Activated T-cell treated with anti-CD3 and anti-CD28 coated beads, Interleukin-2, amount 50 U/mL, for 24 hours (primary cell): ENCODE measurements around the gene ZNF823.

Source experiments
- DNase-seq: peaks from one replicate; pipeline ENCODE4 v3.0.0-alpha.2; 2020
- H3K27ac Mint-ChIP-seq: 2 replicates; pipeline ENCODE4 v1.8.0; 2020; ENCODE audit warnings: mild to moderate bottlenecking, mixed read lengths
- H3K27me3 Mint-ChIP-seq: 2 replicates; pipeline ENCODE4 v1.8.0; 2020; ENCODE audit warnings: mixed read lengths
- H3K36me3 Mint-ChIP-seq: 2 replicates; pipeline ENCODE4 v1.8.0; 2020; ENCODE audit warnings: low read depth, mixed read lengths
- H3K4me1 Mint-ChIP-seq: 2 replicates; pipeline ENCODE4 v1.8.0; 2020; ENCODE audit warnings: low read depth, mixed read lengths
- H3K4me3 Mint-ChIP-seq: 2 replicates; pipeline ENCODE4 v1.8.0; 2020; ENCODE audit warnings: mild to moderate bottlenecking, moderate library complexity, mixed read lengths
- H3K9me3 Mint-ChIP-seq: 2 replicates; pipeline ENCODE4 v1.8.0; 2020; ENCODE audit warnings: mixed read lengths

Gene ZNF823

DNA sequence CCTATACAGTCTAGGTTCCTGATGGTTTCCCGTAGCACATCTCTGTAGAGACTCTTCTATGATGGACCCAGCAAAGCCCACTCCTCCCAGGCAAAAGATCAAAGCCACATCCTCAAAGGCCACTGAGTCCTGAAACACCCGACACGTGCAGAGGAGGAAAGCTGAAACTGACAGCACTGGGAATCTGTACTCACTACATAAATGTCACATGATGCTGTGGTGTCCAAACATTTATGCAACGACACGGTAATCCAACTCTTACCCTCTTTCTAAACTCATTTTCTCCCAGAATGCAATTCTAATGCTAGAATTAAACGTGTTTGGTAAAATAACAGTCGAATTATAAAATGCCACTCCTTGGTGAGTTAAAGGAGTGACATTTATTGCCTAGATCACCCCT lies 21.1 kb upstream of the ZNF823 start:
- no peak overlapping the region for H3K4me3 Mint-ChIP-seq
- no peak for DNase-seq
- no peaks in the 10 kb centered on the region for H3K4me1 Mint-ChIP-seq
- peaks cover 25% of the 10 kb centered on the region for H3K27me3 Mint-ChIP-seq
- H3K27ac Mint-ChIP-seq = no peak overlapping the region
- peaks cover 3% of the 10 kb centered on the region for H3K36me3 Mint-ChIP-seq
- H3K9me3 Mint-ChIP-seq = peaks cover 39% of the 10 kb centered on the region

DNA sequence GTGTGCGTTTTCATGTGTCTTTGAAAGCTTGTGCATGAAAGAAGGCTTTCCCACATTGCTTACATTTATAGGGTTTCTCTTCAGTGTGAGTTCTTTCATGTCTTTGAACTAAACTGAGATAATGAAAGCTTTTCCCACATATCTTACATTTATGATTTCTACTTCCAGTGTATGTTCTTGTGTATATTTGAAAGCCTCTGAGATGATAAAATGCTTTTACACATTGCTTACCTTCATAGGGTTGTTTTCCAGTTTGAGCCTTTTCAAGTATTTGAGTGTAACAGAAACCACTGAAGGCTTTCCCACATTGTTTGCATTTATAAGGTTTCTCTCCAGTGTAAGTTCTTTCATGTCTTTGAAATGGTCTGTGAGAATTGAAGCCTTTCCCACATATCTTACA lies 18.2 kb upstream of the ZNF823 start:
- H3K9me3 Mint-ChIP-seq = peaks cover 42% of the 10 kb centered on the region
- H3K4me3 Mint-ChIP-seq = no peak overlapping the region
- H3K27ac Mint-ChIP-seq = no peak overlapping the region
- H3K27me3 Mint-ChIP-seq = peaks cover 29% of the 10 kb centered on the region
- no peak for DNase-seq
- peaks cover 3% of the 10 kb centered on the region for H3K36me3 Mint-ChIP-seq
- H3K4me1 Mint-ChIP-seq = no peaks in the 10 kb centered on the region

DNA sequence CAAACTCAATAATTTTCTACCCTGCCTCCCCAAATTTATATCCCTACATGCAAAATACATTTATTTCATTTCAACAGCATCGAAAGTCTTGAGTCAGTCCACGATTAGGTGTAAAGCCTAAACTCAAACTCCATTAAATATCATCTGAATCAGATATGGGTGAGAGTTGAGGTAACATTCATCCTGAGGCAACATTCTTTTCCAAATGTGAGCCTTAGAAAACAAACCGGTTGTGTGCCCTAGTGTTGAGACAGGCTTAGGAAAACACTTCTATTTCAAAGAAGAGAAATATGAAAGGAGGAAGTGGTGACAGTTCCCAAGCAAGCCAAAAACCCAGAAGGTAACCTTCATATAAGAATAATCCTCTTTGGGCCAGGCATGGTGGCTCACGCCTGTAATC lies 15.9 kb upstream of the ZNF823 start:
- Mint-ChIP-seq H3K27me3 (peaks cover 23% of the 10 kb centered on the region), H3K4me1 (no peaks in the 10 kb centered on the region), H3K36me3 (peaks cover 5% of the 10 kb centered on the region), H3K27ac (no peak overlapping the region), H3K9me3 (peaks cover 47% of the 10 kb centered on the region), H3K4me3 (no peak overlapping the region)
- no peak for DNase-seq

GRCh38 chr19:11752244-11752736 lies 13.5 kb upstream of the ZNF823 start:
- peaks cover 28% of the 10 kb centered on the region for H3K27me3 Mint-ChIP-seq
- DNase-seq = no peak
- peaks cover 10% of the 10 kb centered on the region for H3K36me3 Mint-ChIP-seq
- H3K27ac Mint-ChIP-seq = no peak overlapping the region
- peaks cover 54% of the 10 kb centered on the region for H3K9me3 Mint-ChIP-seq
- H3K4me3 Mint-ChIP-seq = no peak overlapping the region
- no peaks in the 10 kb centered on the region for H3K4me1 Mint-ChIP-seq

DNA sequence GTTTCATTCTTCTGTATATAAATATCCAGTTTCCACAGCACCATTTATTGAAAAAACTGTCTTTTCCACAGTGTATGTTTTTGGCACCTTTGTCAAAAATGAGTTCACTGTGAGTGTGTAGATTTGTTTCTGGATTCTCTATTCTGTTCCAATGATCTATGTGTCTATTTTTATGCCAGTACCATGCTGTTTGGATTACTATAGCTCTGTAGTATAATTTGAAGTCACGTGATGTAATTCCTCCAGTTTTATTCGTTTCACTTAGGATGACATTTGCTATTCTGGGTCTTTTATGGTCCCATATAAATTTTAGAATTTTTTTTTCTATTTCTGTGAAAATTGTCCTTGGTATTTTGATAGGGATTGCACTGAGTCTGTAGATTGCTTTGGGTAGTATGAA lies 11.0 kb upstream of the ZNF823 start:
- peaks cover 9% of the 10 kb centered on the region for H3K36me3 Mint-ChIP-seq
- peaks cover 42% of the 10 kb centered on the region for H3K9me3 Mint-ChIP-seq
- no peaks in the 10 kb centered on the region for H3K4me1 Mint-ChIP-seq
- H3K27me3 Mint-ChIP-seq = peaks cover 23% of the 10 kb centered on the region
- no peak for DNase-seq
- no peak overlapping the region for H3K27ac Mint-ChIP-seq
- H3K4me3 Mint-ChIP-seq = no peak overlapping the region

DNA sequence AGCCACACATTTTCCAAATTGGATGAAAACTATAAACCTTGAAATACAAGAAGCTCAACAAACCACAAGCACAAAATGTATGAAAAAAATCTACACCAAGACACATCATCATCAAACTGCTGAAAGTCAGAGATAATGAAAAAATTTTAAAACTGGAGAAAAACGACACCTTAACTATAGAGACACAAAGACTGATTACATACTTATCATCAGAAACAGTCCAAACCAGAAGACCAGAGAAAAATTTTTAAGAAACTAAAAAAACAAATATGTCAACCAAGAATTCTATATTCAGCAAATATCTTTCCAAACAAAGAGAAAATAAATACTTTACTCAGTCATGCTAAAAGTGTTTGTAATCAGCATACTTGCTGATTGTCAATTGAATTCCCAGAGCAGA lies 8.5 kb upstream of the ZNF823 start:
- Mint-ChIP-seq H3K4me3 (no peak overlapping the region), H3K9me3 (peaks cover 37% of the 10 kb centered on the region), H3K36me3 (peaks cover 9% of the 10 kb centered on the region), H3K4me1 (no peaks in the 10 kb centered on the region), H3K27me3 (peaks cover 7% of the 10 kb centered on the region), H3K27ac (no peak overlapping the region)
- DNase-seq = no peak

DNA sequence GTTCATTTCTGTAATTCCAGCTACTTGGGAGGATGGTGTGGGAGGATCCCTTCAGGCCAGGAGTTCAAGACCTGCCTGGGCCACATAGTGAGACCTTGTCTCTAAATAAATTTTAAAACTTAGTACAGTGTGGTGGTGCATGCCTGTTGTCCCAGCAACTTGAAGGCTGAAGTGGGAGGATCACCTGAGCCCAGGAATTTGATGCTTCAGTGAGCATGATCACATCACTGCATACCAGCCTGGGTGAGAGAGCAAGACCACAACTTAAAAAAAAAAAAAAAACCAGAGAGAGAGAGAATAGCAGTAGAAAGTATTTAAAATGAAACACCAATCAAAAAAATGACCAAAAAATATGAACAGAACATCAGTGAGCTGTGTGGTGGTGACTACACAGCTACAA lies 7.1 kb upstream of the ZNF823 start:
- Mint-ChIP-seq H3K4me1 (no peaks in the 10 kb centered on the region), H3K36me3 (peaks cover 7% of the 10 kb centered on the region), H3K4me3 (no peak overlapping the region), H3K9me3 (peaks cover 24% of the 10 kb centered on the region), H3K27ac (no peak overlapping the region), H3K27me3 (peaks cover 10% of the 10 kb centered on the region)
- no peak for DNase-seq

DNA sequence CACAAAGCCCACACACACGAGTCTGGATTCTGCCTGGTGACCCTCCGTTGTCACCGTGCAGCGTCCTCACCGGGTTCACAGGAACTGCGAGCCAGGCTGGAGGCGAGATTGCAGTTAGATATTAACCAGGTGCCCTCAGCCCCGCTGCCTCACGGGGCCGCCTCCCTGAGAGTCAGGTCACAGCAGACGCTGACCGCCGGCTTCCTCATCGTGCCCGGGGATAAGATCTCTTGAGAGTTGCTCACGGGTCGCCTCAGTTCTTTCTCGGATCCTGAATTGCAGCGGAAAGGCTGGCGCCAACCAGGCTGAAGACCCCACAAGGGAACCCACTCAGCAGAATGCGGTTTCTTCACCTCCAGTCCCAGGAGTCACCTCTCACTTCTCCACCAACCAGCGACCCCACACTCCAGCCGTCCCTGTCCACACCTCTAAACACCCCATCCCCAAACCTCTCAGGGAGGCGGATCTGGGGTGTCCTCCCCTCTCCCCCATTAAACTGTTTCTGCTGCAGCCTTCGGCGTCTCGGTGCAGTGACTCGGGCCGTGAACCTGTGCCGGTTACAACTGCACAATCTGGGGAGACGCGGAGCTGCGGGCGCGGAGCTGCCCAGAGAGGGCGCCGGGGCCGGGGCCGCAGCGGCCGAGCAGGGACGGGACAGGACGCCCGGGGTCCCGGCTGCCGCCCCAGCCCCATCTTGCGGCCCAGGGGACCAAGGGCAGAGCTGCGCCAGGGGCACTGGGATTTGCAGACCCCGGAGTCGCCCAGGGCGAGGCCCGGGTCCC lies 591 bp downstream of the ZNF823 start:
- H3K4me3 Mint-ChIP-seq = peak overlapping the region; percentile 97
- peaks cover 3% of the 10 kb centered on the region for H3K27me3 Mint-ChIP-seq
- peak overlapping the region; percentile 79 for H3K27ac Mint-ChIP-seq
- H3K9me3 Mint-ChIP-seq = no peaks in the 10 kb centered on the region
- H3K36me3 Mint-ChIP-seq = peaks cover 21% of the 10 kb centered on the region
- peak; percentile 51 for DNase-seq
- H3K4me1 Mint-ChIP-seq = peaks cover 27% of the 10 kb centered on the region

- Mint-ChIP-seq H3K27ac (no peak overlapping the region), H3K27me3 (no peaks in the 10 kb centered on the region), H3K4me1 (peaks cover 27% of the 10 kb centered on the region), H3K9me3 (no peaks in the 10 kb centered on the region), H3K4me3 (peak overlapping the region; percentile 97), H3K36me3 (peaks cover 24% of the 10 kb centered on the region)
- DNase-seq = no peak
Observed at GRCh38 chr19:11736696-11737095, 2.0 kb downstream of the ZNF823 start.

GRCh38 chr19:11735375-11735774 lies 3.4 kb downstream of the ZNF823 start:
- H3K9me3 Mint-ChIP-seq = peaks cover 3% of the 10 kb centered on the region
- H3K4me3 Mint-ChIP-seq = no peak overlapping the region
- peaks cover 35% of the 10 kb centered on the region for H3K36me3 Mint-ChIP-seq
- H3K27me3 Mint-ChIP-seq = no peaks in the 10 kb centered on the region
- no peak overlapping the region for H3K27ac Mint-ChIP-seq
- H3K4me1 Mint-ChIP-seq = peaks cover 27% of the 10 kb centered on the region
- DNase-seq = no peak

DNA sequence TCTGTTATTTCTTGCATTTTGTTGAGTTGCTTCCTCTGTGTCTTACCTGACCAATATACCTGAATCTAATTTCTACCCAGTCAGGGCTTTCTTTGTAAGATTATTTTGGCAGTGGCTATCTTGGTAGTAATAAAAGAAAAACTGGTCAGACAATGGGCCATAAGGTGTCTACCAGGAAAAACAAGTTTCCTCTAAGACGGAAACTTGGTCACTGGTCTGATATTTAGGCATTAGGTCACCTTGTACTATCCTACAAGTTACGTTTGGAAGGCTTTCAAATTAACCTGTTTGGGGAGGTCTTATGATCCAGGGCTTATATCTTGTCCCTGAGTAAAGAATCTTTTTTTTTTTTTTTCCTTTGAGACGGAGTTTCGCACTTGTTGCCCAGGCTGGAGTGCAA lies 9.2 kb downstream of the ZNF823 start:
- Mint-ChIP-seq H3K27ac (no peak overlapping the region), H3K4me1 (no peaks in the 10 kb centered on the region), H3K4me3 (no peak overlapping the region), H3K9me3 (peaks cover 23% of the 10 kb centered on the region), H3K27me3 (no peaks in the 10 kb centered on the region), H3K36me3 (peaks cover 68% of the 10 kb centered on the region)
- DNase-seq = no peak

DNA sequence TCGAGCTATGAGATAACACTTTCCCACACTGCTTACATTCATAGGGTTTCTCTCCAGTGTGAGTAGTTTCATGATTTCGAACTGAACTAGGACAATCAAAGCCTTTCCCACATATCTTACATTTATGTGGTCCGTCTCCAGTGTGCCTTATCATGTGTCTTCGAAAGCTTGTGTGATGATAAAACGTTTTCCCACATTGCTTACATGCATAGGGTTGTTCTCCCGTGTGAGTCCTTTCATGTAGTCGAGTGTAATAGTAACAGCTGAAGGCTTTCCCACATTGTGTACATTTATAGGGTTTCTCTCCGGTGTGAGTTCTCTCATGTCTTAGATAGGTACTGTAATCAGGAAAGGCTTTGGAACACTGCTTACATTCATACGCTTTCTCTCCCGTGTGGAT lies 16.3 kb downstream of the ZNF823 start:
- Mint-ChIP-seq H3K27me3 (no peaks in the 10 kb centered on the region), H3K9me3 (peaks cover 59% of the 10 kb centered on the region), H3K36me3 (peaks cover 79% of the 10 kb centered on the region), H3K4me1 (no peaks in the 10 kb centered on the region), H3K4me3 (no peak overlapping the region), H3K27ac (no peak overlapping the region)
- no peak for DNase-seq

DNA sequence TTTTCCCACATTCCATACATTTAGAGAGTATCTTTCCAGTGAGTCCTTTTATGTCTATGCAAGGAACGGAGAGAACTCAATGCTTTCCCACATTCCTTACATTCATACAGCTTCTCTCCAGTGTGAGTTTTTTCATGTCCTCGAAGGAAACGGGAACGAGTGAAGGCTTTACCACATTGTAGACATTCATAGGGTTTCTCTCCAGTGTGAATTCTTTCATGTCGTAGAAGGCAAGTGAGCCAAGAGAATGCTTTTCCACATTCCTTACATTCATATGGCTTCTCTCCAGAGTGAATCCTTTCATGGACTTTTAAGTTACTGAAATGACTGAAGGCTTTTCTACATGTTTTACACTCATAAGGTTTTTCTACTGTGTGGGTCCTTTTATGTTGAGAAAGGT lies 17.1 kb downstream of the ZNF823 start:
- Mint-ChIP-seq H3K36me3 (peaks cover 74% of the 10 kb centered on the region), H3K27ac (no peak overlapping the region), H3K4me1 (no peaks in the 10 kb centered on the region), H3K9me3 (peaks cover 60% of the 10 kb centered on the region), H3K4me3 (no peak overlapping the region), H3K27me3 (no peaks in the 10 kb centered on the region)
- no peak for DNase-seq

DNA sequence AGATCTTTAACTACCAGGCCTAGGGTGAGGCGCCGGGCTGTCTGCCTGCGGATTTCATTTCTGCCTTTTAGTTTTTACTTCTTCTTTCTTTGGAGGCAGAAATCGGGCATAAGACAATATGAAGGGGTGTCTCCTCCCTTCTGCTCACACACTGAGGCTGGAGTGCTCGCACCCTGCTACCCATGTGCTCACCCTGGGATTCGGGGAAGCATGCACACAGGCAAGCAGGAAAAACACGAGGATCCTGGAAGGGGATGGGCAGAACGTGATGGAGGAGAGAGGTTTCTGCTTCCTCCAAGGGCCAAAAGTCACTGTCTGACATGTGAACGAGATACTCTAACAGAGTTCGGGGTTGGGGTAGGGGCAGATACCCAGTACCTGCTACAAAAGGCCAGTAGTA lies 28.4 kb downstream of the ZNF823 start:
- Mint-ChIP-seq H3K4me1 (no peaks in the 10 kb centered on the region), H3K27me3 (no peaks in the 10 kb centered on the region), H3K36me3 (peaks cover 5% of the 10 kb centered on the region), H3K4me3 (no peak overlapping the region), H3K9me3 (peaks cover 12% of the 10 kb centered on the region), H3K27ac (no peak overlapping the region)
- DNase-seq = no peak

GRCh38 chr19:11708457-11708856 lies 30.3 kb downstream of the ZNF823 start:
- no peak for DNase-seq
- Mint-ChIP-seq H3K9me3 (peaks cover 4% of the 10 kb centered on the region), H3K27me3 (no peaks in the 10 kb centered on the region), H3K4me1 (no peaks in the 10 kb centered on the region), H3K4me3 (no peak overlapping the region), H3K36me3 (no peaks in the 10 kb centered on the region), H3K27ac (no peak overlapping the region)
